ENCODE measurements around the gene AFF3. TPM values are rescaled to one million over a fixed set of nuclear protein-coding genes. Genes with fewer than 3 reads are reported as not detected.

The AFF3 gene
- total and polyA plus RNA-seq, 2 of the 13 experiments (the other 11 are each of a cell fraction or from before 2014, with no cell fraction given), result not detected

DNA sequence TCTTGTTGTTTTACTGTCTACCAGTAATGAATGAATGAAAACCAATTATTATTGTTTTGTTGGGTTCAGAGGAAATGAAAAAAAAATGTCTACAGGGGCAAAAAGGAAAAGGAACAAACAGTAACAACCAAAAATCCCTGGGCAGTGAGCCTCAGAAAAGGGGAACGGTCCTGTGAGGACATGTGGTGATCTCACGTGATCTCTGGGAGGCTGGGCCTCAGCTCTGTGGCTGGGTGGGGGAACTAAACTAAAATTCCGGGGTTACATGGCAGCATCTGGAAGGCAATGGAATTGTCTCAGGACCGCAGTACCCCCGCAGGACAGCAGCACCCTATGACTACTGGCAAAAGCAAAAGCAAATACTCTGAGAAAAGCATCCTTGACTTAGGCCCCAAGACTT lies 80.1 kb downstream of the AFF3 start (continued):
- TF ChIP-seq HIC2 (CRISPR knock-in tag; IDR thresholded peaks at IDR 0.05; ENCODE audit: low read depth) (no peak), TBX3 (IDR thresholded peaks at IDR 0.05; ENCODE audit: borderline replicate concordance) (no peak), ZMAT3 (CRISPR knock-in tag; conservative IDR thresholded peaks at IDR 0.05) (no peak), MBNL3 (CRISPR knock-in tag; conservative IDR thresholded peaks at IDR 0.05) (no peak), ZNF232 (CRISPR knock-in tag; IDR thresholded peaks at IDR 0.05; ENCODE audit: borderline replicate concordance) (no peak)
- TF ChIP-seq, protein P1, sequence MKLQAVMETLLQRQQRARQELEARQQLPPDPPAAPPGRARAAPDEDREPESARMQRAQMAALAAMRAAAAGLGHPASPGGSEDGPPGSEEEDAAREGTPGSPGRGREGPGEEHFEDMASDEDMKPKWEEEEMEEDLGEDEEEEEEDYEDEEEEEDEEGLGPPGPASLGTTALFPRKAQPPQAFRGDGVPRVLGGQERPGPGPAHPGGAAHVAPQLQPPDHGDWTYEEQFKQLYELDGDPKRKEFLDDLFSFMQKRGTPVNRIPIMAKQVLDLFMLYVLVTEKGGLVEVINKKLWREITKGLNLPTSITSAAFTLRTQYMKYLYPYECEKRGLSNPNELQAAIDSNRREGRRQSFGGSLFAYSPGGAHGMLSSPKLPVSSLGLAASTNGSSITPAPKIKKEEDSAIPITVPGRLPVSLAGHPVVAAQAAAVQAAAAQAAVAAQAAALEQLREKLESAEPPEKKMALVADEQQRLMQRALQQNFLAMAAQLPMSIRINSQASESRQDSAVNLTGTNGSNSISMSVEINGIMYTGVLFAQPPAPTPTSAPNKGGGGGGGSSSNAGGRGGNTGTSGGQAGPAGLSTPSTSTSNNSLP (IDR thresholded peaks at IDR 0.05; ENCODE audit: low read depth, low read length), result no peak

DNA sequence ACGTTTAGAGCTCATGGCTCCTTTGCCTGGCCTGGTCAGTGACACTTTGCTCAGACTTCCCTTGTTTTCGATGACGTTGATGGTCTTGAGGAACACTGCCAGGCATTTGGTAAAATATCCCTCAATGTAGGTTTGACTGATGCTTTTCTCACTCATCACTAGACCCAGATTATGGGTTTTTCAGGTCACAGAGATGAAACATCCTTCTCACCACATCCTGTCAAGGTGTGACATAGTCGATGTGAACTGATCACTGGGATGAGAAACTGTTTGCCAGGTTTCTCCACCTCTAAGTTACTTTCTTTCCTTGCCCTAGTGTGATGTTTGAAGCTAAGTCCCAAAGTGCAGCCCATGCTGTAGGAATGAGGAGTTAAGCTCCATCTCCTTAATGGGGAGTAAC lies 81.5 kb downstream of the AFF3 start:
- no TSS peak for BruUV-seq (replicated peaks)
- no peak for FAIRE-seq

More for the DNA sequence above, 81.5 kb downstream of the AFF3 start:
- H3K4me3 ChIP-seq (replicated peaks in 1 of 3; ENCODE audit: insufficient read depth in 1 of 3, low read depth in 2 of 3, low read length in 3 of 3), result no peak overlapping the region
- no peak overlapping the region for H3K9ac ChIP-seq (ENCODE audit: insufficient read depth, low read depth, low read length)
- no peaks in the 10 kb centered on the region for H3K36me3 ChIP-seq (replicated peaks in 1 of 2; ENCODE audit: control insufficient read depth in 1 of 2, insufficient read depth in 2 of 2, low read length in 2 of 2)
- peaks cover 5% of the 10 kb centered on the region; the same call in 1 of the 2 replicates for H3K9me3 ChIP-seq (ENCODE audit: low read length)
- 0 out of 2 replicates have a peak, but pooled peaks cover 3% of the 10 kb centered on the region for H4K20me1 ChIP-seq (ENCODE audit: insufficient read depth, low read length)
- TF ChIP-seq CREB1 (IDR thresholded peaks at IDR 0.05), result 0 out of 2 replicates have a peak, but pooled peaks have one; percentile 1
- no peak for TF ChIP-seq CREB1 (CRISPR knock-in tag; IDR thresholded peaks at IDR 0.05)
- TF ChIP-seq ZNF543 (CRISPR knock-in tag; IDR thresholded peaks at IDR 0.05), result no peak
- no peak for TF ChIP-seq RBFOX2 (IDR thresholded peaks at IDR 0.05; ENCODE audit: low read depth, low read length)
- no peak for DNase-seq (ENCODE audit: low spot score)
- no peaks in the 10 kb centered on the region for H3K4me1 ChIP-seq (ENCODE audit: insufficient read depth, low read length)
- intact Hi-C loops (cut with micrococcal nuclease; ENCODE audit: unreplicated experiment) (no loop called here), in situ Hi-C loops (cut with HindIII; ENCODE audit: extremely low pct_ligation_motif_present, low pct_unique_long_range_greater_than_20kb) (no loop called here)
- no peak overlapping the region for H3K27ac ChIP-seq (ENCODE audit: extremely low read length, insufficient read depth, low read length)
- ChIA-PET POLR2A (no interaction called here), CTCF (ENCODE audit: low intra/inter-chr PET ratio, low total read pairs) (no interaction called here)
- 48% methylated on average over 4 of the region's 4 CpGs for WGBS (ENCODE audit: low lambda C conversion rate)
- H3K4me2 ChIP-seq (ENCODE audit: low read depth, low read length), result no peak overlapping the region
- no peak for ATAC-seq
- H3K79me2 ChIP-seq (ENCODE audit: insufficient read depth, low read length), result no peaks in the 10 kb centered on the region
- H2AFZ ChIP-seq (ENCODE audit: low read length), result no peak overlapping the region
- H3K27me3 ChIP-seq (ENCODE audit: control insufficient read depth in 1 of 2, insufficient read depth in 2 of 2, low read length in 2 of 2), result 0 out of 5 replicates have a peak, but pooled peaks cover 0 to 10% of the 10 kb centered on the region in 2 experiments

Measured in HepG2 (cell line).